ENCODE results near the gene MEN1. TPM values are rescaled to one million over a fixed set of nuclear protein-coding genes. Genes with fewer than 3 reads are reported as not detected.

The MEN1 gene
- total and polyA plus RNA-seq, 7 donors = 6.8 to 26.1 (median 9.4) TPM

GRCh38 chr11:64776875-64777274 lies 33.5 kb downstream of the MEN1 start:
- no peak for TF ChIP-seq POLR2AphosphoS5 (IDR thresholded peaks at IDR 0.05)
- TF ChIP-seq POLR2A (IDR thresholded peaks at IDR 0.05) = no peak
- TF ChIP-seq EP300 (IDR thresholded peaks at IDR 0.05) = no peak
- TF ChIP-seq CTCF (IDR thresholded peaks at IDR 0.05) = no peak
- Histone ChIP-seq H3K4me3 (peak overlapping the region; percentile 96 to 99 (median 98)), H3K4me1 (peaks cover 0 to 60% (median 50%) of the 10 kb centered on the region in 4 donors), H3K27ac (peak overlapping the region; percentile 99 to 100 (median 100)), H3K9me3 (no peaks in the 10 kb centered on the region), H3K27me3 (no peaks in the 10 kb centered on the region), H3K36me3 (peaks cover 30 to 47% (median 39%) of the 10 kb centered on the region in 4 donors)
- DNase-seq = peak; percentile 55
- intact Hi-C loops (cut with DNase I) = no loop called here
- 10 to 15% methylated on average over 3 of the region's 3 CpGs for WGBS, 2 donors

- H3K27ac ChIP-seq = peak overlapping the region in 3 of 4 donors; percentile 99 to 100 (median 100)
- H3K4me1 ChIP-seq = peaks cover 0 to 65% (median 52%) of the 10 kb centered on the region in 4 donors
- peaks cover 30 to 52% (median 42%) of the 10 kb centered on the region in 4 donors for H3K36me3 ChIP-seq
- WGBS, 2 donors = 63 to 78% methylated on average over 6 of the region's 6 CpGs
- no peaks in the 10 kb centered on the region for H3K27me3 ChIP-seq
- no peak for DNase-seq
- intact Hi-C loops (cut with DNase I) = no loop called here
- TF ChIP-seq POLR2A (IDR thresholded peaks at IDR 0.05) = no peak
- TF ChIP-seq CTCF (IDR thresholded peaks at IDR 0.05) = no peak
- no peak for TF ChIP-seq EP300 (IDR thresholded peaks at IDR 0.05)
- TF ChIP-seq POLR2AphosphoS5 (IDR thresholded peaks at IDR 0.05) = no peak
- H3K9me3 ChIP-seq = no peaks in the 10 kb centered on the region
- peak overlapping the region in 1 of 4 donors; percentile 98 for H3K4me3 ChIP-seq
These were observed 33.9 kb downstream of the MEN1 start for GRCh38 chr11:64776425-64776824.

GRCh38 chr11:64774144-64774543 lies 36.2 kb downstream of the MEN1 start:
- 78 to 83% methylated on average over 5 of the region's 5 CpGs for WGBS, 2 donors
- intact Hi-C loops (cut with DNase I) = no loop called here
- Histone ChIP-seq H3K4me3 (no peak overlapping the region), H3K27ac (peak overlapping the region in 2 of 4 donors; percentile 14 to 56), H3K36me3 (peaks cover 47 to 74% (median 64%) of the 10 kb centered on the region in 4 donors), H3K4me1 (peaks cover 0 to 66% (median 50%) of the 10 kb centered on the region in 4 donors), H3K9me3 (no peaks in the 10 kb centered on the region), H3K27me3 (no peaks in the 10 kb centered on the region)
- TF ChIP-seq CTCF (IDR thresholded peaks at IDR 0.05) = no peak
- DNase-seq = no peak

- H3K27ac ChIP-seq = peak overlapping the region in 3 of 4 donors; percentile 14 to 56 (median 48)
- H3K9me3 ChIP-seq = no peaks in the 10 kb centered on the region
- no peaks in the 10 kb centered on the region for H3K27me3 ChIP-seq
- no peak overlapping the region for H3K4me3 ChIP-seq
- TF ChIP-seq POLR2A (IDR thresholded peaks at IDR 0.05) (no peak), POLR2AphosphoS5 (IDR thresholded peaks at IDR 0.05) (no peak), CTCF (IDR thresholded peaks at IDR 0.05) (no peak), EP300 (IDR thresholded peaks at IDR 0.05) (no peak)
- H3K36me3 ChIP-seq = peaks cover 64 to 91% (median 81%) of the 10 kb centered on the region in 4 donors
- intact Hi-C loops (cut with DNase I) = no loop called here
- DNase-seq = no peak
- 52 to 73% methylated on average over 3 of the region's 3 CpGs for WGBS, 2 donors
- peaks cover 0 to 74% (median 54%) of the 10 kb centered on the region in 4 donors for H3K4me1 ChIP-seq
These were observed 37.9 kb downstream of the MEN1 start for GRCh38 chr11:64772303-64773018.
